HepG2 (cell line): Measurements from ENCODE around the gene NFE2L1. TPM values are rescaled to one million over a fixed set of nuclear protein-coding genes. Genes with fewer than 3 reads are reported as not detected.
A peak's percentile ranks its signal among the peaks of the same experiment; 100 is the strongest.

Experiments
- ATAC-seq: fragments of 200-7000 bp; cut with Tn5 transposase; 3 replicates; pipeline ENCODE4 v1.9.1; 2020; ENCODE audit warnings: mild to moderate bottlenecking, moderate library complexity
- BruUV-seq: library from RNA; stranded (reverse); fragments of 400-500 nt; replicated peaks from 2 replicates; lab custom pipeline; 2021; lab: Mats Ljungman, UMichigan
- CTCF ChIA-PET: fragments of 300-600 bp; formaldehyde crosslinking; extraction: SDS; loops from one replicate; lab custom pipeline; 2021; ENCODE audit warnings: low total read pairs, inconsistent platforms, low intra/inter-chr PET ratio; lab: Yijun Ruan, JAX
- POLR2A ChIA-PET: fragments of 350-600 bp; sonication (Branson Sonifier 250); formaldehyde crosslinking; loops from one replicate; lab custom pipeline; 2020; ENCODE audit warnings: antibody characterized with exemption, inconsistent platforms; lab: Yijun Ruan, JAX
- DNase-seq: peaks from one replicate; pipeline ENCODE4 v3.0.0-alpha.2; 2015; ENCODE audit warnings: low spot score
- FAIRE-seq: peaks from 3 replicates; lab custom pipeline; 2011; peaks lifted over from hg19 to GRCh38; lab: Jason Lieb, UNC
- H2AFZ ChIP-seq: one replicate; pipeline ENCODE4 v1.6.1; 2011; ENCODE audit warnings: low read length, inconsistent platforms
- H3K27ac ChIP-seq: fragments of 300-600 bp; 3 replicates; pipeline ENCODE4 v1.8.0; 2011; ENCODE audit warnings: mixed run types, mild to moderate bottlenecking, mixed read lengths, low read length, inconsistent platforms; ENCODE audit not compliant: insufficient read depth; ENCODE audit errors: extremely low read length
- H3K27me3 ChIP-seq, 2 experiments: fragments of 200-600 bp in 1 of 2; 2 replicates in 1 of 2; 3 replicates in 1 of 2; pipeline versions ENCODE4 v1.6.0 to v1.8.0; 2011; ENCODE audit warnings: low read length in 2 of 2, mild to moderate bottlenecking in 2 of 2, moderate library complexity in 2 of 2, inconsistent platforms in 1 of 2; ENCODE audit not compliant: insufficient read depth in 2 of 2, control insufficient read depth in 1 of 2
- H3K36me3 ChIP-seq, 2 experiments: fragments of 200-600 bp in 1 of 2; replicated peaks in 1 of 2; 2 replicates in 1 of 2; 3 replicates in 1 of 2; pipeline versions ENCODE4 v1.5.1 to v1.8.0; 2011; ENCODE audit warnings: low read length in 2 of 2, inconsistent platforms in 1 of 2; ENCODE audit not compliant: insufficient read depth in 2 of 2, control insufficient read depth in 1 of 2
- H3K4me1 ChIP-seq: 2 replicates; pipeline ENCODE4 v1.5.1; 2012; ENCODE audit warnings: low read length, inconsistent platforms; ENCODE audit not compliant: insufficient read depth
- H3K4me2 ChIP-seq: 2 replicates; pipeline ENCODE4 v1.6.0; 2011; ENCODE audit warnings: low read depth, low read length, inconsistent platforms
- H3K4me3 ChIP-seq, 3 experiments: fragments of 200-600 bp in 1 of 3; sonication (generic), shearing (Covaris generic) in 1 of 3; replicated peaks in 1 of 3; 2 replicates each; pipeline ENCODE4 v1.5.1; 2011 to 2016; ENCODE audit warnings: low read length in 3 of 3, inconsistent platforms in 2 of 3, low read depth in 2 of 3, mild to moderate bottlenecking in 2 of 3, control low read depth in 1 of 3, mixed read lengths in 1 of 3; ENCODE audit not compliant: insufficient read depth in 1 of 3
- H3K79me2 ChIP-seq: one replicate; pipeline ENCODE4 v1.6.1; 2011; ENCODE audit warnings: low read length, inconsistent platforms; ENCODE audit not compliant: insufficient read depth
- H3K9ac ChIP-seq: 2 replicates; pipeline ENCODE4 v1.6.0; 2011; ENCODE audit warnings: mild to moderate bottlenecking, low read depth, low read length, inconsistent platforms; ENCODE audit not compliant: insufficient read depth
- H3K9me3 ChIP-seq: 2 replicates; pipeline ENCODE4 v1.5.1; 2012; ENCODE audit warnings: mild to moderate bottlenecking, low read length
- H4K20me1 ChIP-seq: 2 replicates; pipeline ENCODE4 v1.6.0; 2011; ENCODE audit warnings: inconsistent platforms, mild to moderate bottlenecking, low read length, moderate library complexity; ENCODE audit not compliant: insufficient read depth
- CHD2 ChIP-seq: IDR thresholded peaks from 2 replicates; pipeline ENCODE4 v1.6.1; 2011; ENCODE audit warnings: low read depth, low read length, improper control_type of control experiment
- CSRNP2 ChIP-seq: sonication (generic); formaldehyde crosslinking; conservative IDR thresholded peaks from 2 replicates; pipeline ENCODE4 v1.8.0; 2022; ENCODE audit warnings: low read depth, missing genetic modification reagents
- HIC2 ChIP-seq: sonication (generic); formaldehyde crosslinking; IDR thresholded peaks from 2 replicates; pipeline ENCODE4 v1.9.0; 2022; ENCODE audit warnings: low read depth, missing genetic modification reagents
- HNRNPUL1 ChIP-seq: fragments of 200-400 bp; formaldehyde crosslinking; IDR thresholded peaks from 2 replicates; pipeline ENCODE4 v1.6.1; 2017; ENCODE audit warnings: low read depth, mild to moderate bottlenecking, low read length, moderate library complexity
- NFE2L1 ChIP-seq: sonication (generic); formaldehyde crosslinking; IDR thresholded peaks from 2 replicates; pipeline ENCODE4 v1.4.0; 2020; ENCODE audit warnings: missing genetic modification reagents, mild to moderate bottlenecking, borderline replicate concordance
- SOX13 ChIP-seq, 3 experiments: fragments of 450-650 bp in 1 of 3; sonication (generic) in 1 of 3; formaldehyde crosslinking in 1 of 3; IDR thresholded peaks in 2 of 3; conservative IDR thresholded peaks in 1 of 3; 2 replicates each; pipeline versions ENCODE4 v1.5.0 to v1.6.1; 2016 to 2020; ENCODE audit warnings: antibody characterized with exemption in 1 of 3, mild to moderate bottlenecking in 1 of 3, missing compliant biosample characterization in 1 of 3, missing genetic modification reagents in 1 of 3, moderate library complexity in 1 of 3
- ZBTB46 ChIP-seq: sonication (generic); formaldehyde crosslinking; IDR thresholded peaks from 2 replicates; pipeline ENCODE4 v1.4.0; 2020; ENCODE audit warnings: mild to moderate bottlenecking, missing genetic modification reagents, borderline replicate concordance
- ZNF230 ChIP-seq: sonication (generic); formaldehyde crosslinking; IDR thresholded peaks from 2 replicates; pipeline ENCODE4 v1.4.0; 2020; ENCODE audit warnings: mild to moderate bottlenecking, missing genetic modification reagents
- ZNF253 ChIP-seq: sonication (generic); formaldehyde crosslinking; IDR thresholded peaks from 2 replicates; pipeline ENCODE4 v1.8.0; 2022; ENCODE audit warnings: mild to moderate bottlenecking, missing genetic modification reagents, borderline replicate concordance
- ZNF556 ChIP-seq: sonication (generic); formaldehyde crosslinking; IDR thresholded peaks from 2 replicates; pipeline ENCODE4 v1.4.0; 2020; ENCODE audit warnings: mild to moderate bottlenecking, missing genetic modification reagents, borderline replicate concordance
- ZNF576 ChIP-seq: sonication (generic); formaldehyde crosslinking; IDR thresholded peaks from 2 replicates; pipeline ENCODE4 v1.4.0; 2020; ENCODE audit warnings: mild to moderate bottlenecking, missing genetic modification reagents
- ZNF800 ChIP-seq: sonication (generic); formaldehyde crosslinking; IDR thresholded peaks from 2 replicates; pipeline ENCODE4 v1.4.0; 2020; ENCODE audit warnings: missing genetic modification reagents
- WGBS: methylation state at CpG from one replicate; pipeline ENCODE4 v1.1.6; 2017; ENCODE audit warnings: low lambda C conversion rate; 5-methylcytosine and 5-hydroxymethylcytosine counted together
- in situ Hi-C: cut with HindIII; loops from 2 replicates; pipeline ENCODE4 v1.10.0; 2017; ENCODE audit warnings: low pct_unique_long_range_greater_than_20kb; ENCODE audit not compliant: extremely low pct_ligation_motif_present
- intact Hi-C: fragments of 100-400 bp; cut with micrococcal nuclease; formaldehyde crosslinking; loops from one replicate; pipeline ENCODE4 v1.10.0; 2022; ENCODE audit not compliant: unreplicated experiment
- polyA plus RNA-seq, 8 experiments: library from polyadenylated mRNA; depleted of rRNA in 3 of 8; stranded (reverse) in 7 of 8; unstranded in 1 of 8; fragments of >200 nt; fragmentation: Illumina TruSeq in 4 of 8; extraction: Trizol in 4 of 8; gene quantifications; 2 replicates each; pipeline versions ENCODE4 v1.2.1 to v1.2.3, GENCODE V29; 2011 to 2016; ENCODE audit warnings: low read depth in 4 of 8, missing spikeins in 1 of 8, mixed read lengths in 1 of 8; ENCODE audit not compliant: insufficient read depth in 1 of 8
- total RNA-seq, 5 experiments: library from RNA; depleted of rRNA; stranded (reverse); fragments of >200 nt; fragmentation: Illumina TruSeq; extraction: Trizol; gene quantifications; 2 replicates each; pipeline ENCODE4 v1.2.3, GENCODE V29; 2016; ENCODE audit warnings: low read depth in 1 of 5

Gene NFE2L1
- total and polyA plus RNA-seq, 2 of the 13 experiments (the other 11 are each of a cell fraction or from before 2014, with no cell fraction given) = 67.0 to 234 TPM

- Histone ChIP-seq H3K27ac (no peak overlapping the region), H4K20me1 (no peaks in the 10 kb centered on the region), H3K4me2 (peak overlapping the region; percentile 90), H3K4me3 (peak overlapping the region; percentile 44 to 77 (median 56); a peak in 5 of 6 replicates), H3K4me1 (peaks cover 41% of the 10 kb centered on the region), H3K36me3 (no peaks in the 10 kb centered on the region), H3K79me2 (no peaks in the 10 kb centered on the region), H2AFZ (no peak overlapping the region), H3K27me3 (peaks cover 4 to 29% of the 10 kb centered on the region in 2 experiments), H3K9ac (peak overlapping the region; percentile 6; the same call in 1 of the 2 replicates), H3K9me3 (no peaks in the 10 kb centered on the region)
- POLR2A ChIA-PET = interaction anchor here (0.9 to 3.6 kb wide), 4 partner anchors 24 to 107 kb away, joined by 3 to 35 read pairs (median 6); partner anchors contain the start of gene NFE2L1
- no TSS peak for BruUV-seq
- intact Hi-C loops (loop anchor here (1.0 to 10.0 kb wide), 5 partner anchors 50 to 593 kb away; partner anchors contain the start of genes CBX1, HOXB8 and SP2), in situ Hi-C loops (loop anchor here (5.0 to 10.0 kb wide), 4 partner anchors 48 to 588 kb away; partner anchors contain the start of gene HOXB7)
- FAIRE-seq (no peak), ATAC-seq (peak; percentile 15), DNase-seq (no peak)
- CTCF ChIA-PET = interaction anchor here (1.0 to 4.1 kb wide), 7 partner anchors 49 to 594 kb away, joined by 5 to 127 read pairs (median 8); no protein-coding TSS in a partner anchor
- WGBS = 5% methylated on average over 51 of the region's 54 CpGs
- 0 out of 2 replicates have a peak, but pooled peaks have one; percentile 6 for TF ChIP-seq ZNF800
- TF ChIP-seq ZBTB46 (CRISPR knock-in tag) = no peak; the same call in 1 of the 2 replicates
- no peak; the same call in 1 of the 2 replicates for TF ChIP-seq HIC2
- 0 out of 2 replicates have a peak, but pooled peaks have one; percentile 11 for TF ChIP-seq ZNF230 (CRISPR knock-in tag)
- TF ChIP-seq NFE2L1 (CRISPR knock-in tag) = no peak
- peak; percentile 64; the same call in 1 of the 2 replicates for TF ChIP-seq ZNF556 (CRISPR knock-in tag)
- TF ChIP-seq ZNF576 (CRISPR knock-in tag) = 0 out of 2 replicates have a peak, but pooled peaks have one; percentile 73
- 0 out of 2 replicates have a peak, but pooled peaks have one; percentile 5 for TF ChIP-seq CHD2
- no peak for TF ChIP-seq HNRNPUL1
- TF ChIP-seq SOX13 (IDR thresholded peaks at IDR 0.05) = no peak
- 0 out of 4 replicates have a peak, but pooled peaks of 1 of the 2 experiments have one; percentile 29 for TF ChIP-seq SOX13 (CRISPR knock-in tag; conservative IDR thresholded peaks at IDR 0.05 in 1 of 2, IDR thresholded peaks at IDR 0.05 in 1 of 2)
- TF ChIP-seq ZNF253 (CRISPR knock-in tag) = no peak
- no peak for TF ChIP-seq CSRNP2
Measured at GRCh38 chr17:48024149-48025039, 23.8 kb upstream of the NFE2L1 start.
